HepG2 (cell line): ENCODE results near the gene HDGFL2. TPM values are rescaled to one million over a fixed set of nuclear protein-coding genes. Genes with fewer than 3 reads are reported as not detected.

Experiments used
- ATAD3A ChIP-seq: sonication (generic); formaldehyde crosslinking; IDR thresholded peaks from 2 replicates; pipeline ENCODE4 v1.4.0; 2020; ENCODE audit warnings: missing genetic modification reagents
- CENPT ChIP-seq: sonication (generic); formaldehyde crosslinking; IDR thresholded peaks from 2 replicates; pipeline ENCODE4 v1.8.0; 2022; ENCODE audit warnings: low read depth, mild to moderate bottlenecking, moderate library complexity, missing genetic modification reagents
- FOXP1 ChIP-seq, 2 experiments: fragments of 450-650 bp in 1 of 2; IDR thresholded peaks; 2 replicates each; pipeline ENCODE4 v1.6.1; 2017 to 2018; ENCODE audit warnings: antibody characterized with exemption in 1 of 2
- GPN1 ChIP-seq: sonication (generic); formaldehyde crosslinking; IDR thresholded peaks from 2 replicates; pipeline ENCODE4 v1.5.1; 2020; ENCODE audit warnings: missing genetic modification reagents, borderline replicate concordance
- KDM5B ChIP-seq: sonication (generic); formaldehyde crosslinking; IDR thresholded peaks from 2 replicates; pipeline ENCODE4 v1.4.0; 2020; ENCODE audit warnings: missing genetic modification reagents, mild to moderate bottlenecking, borderline replicate concordance
- LCORL ChIP-seq, 2 experiments: fragments of 450-650 bp in 1 of 2; sonication (generic) in 1 of 2; formaldehyde crosslinking in 1 of 2; IDR thresholded peaks; 2 replicates each; pipeline versions ENCODE4 v1.5.0 to v1.6.1; 2017 to 2020; ENCODE audit warnings: antibody characterized with exemption in 1 of 2, missing genetic modification reagents in 1 of 2
- NONO ChIP-seq, 2 experiments: fragments of 450-650 bp in 1 of 2; sonication (generic) in 1 of 2; formaldehyde crosslinking in 1 of 2; IDR thresholded peaks in 1 of 2; conservative IDR thresholded peaks in 1 of 2; 2 replicates each; pipeline versions ENCODE4 v1.6.1 to v1.8.0; 2017 to 2022; ENCODE audit warnings: mild to moderate bottlenecking in 1 of 2, missing genetic modification reagents in 1 of 2, moderate library complexity in 1 of 2
- YY1 ChIP-seq: IDR thresholded peaks from 2 replicates; pipeline ENCODE4 v1.6.1; 2011; ENCODE audit warnings: low read length, low read depth, moderate library complexity, mild to moderate bottlenecking; ENCODE audit not compliant: insufficient read depth, insufficient replicate concordance
- ZFP36L1 ChIP-seq: sonication (generic); formaldehyde crosslinking; IDR thresholded peaks from 2 replicates; pipeline ENCODE4 v1.8.0; 2022; ENCODE audit warnings: mild to moderate bottlenecking, missing genetic modification reagents, moderate library complexity
- ZNF205 ChIP-seq: IDR thresholded peaks from 2 replicates; pipeline ENCODE4 v1.6.1; 2018; ENCODE audit warnings: missing biosample characterization, missing genetic modification reagents
- ZNF615 ChIP-seq: sonication (generic); formaldehyde crosslinking; IDR thresholded peaks from 2 replicates; pipeline ENCODE4 v1.5.0; 2020; ENCODE audit warnings: mild to moderate bottlenecking, missing genetic modification reagents, borderline replicate concordance
- ZNF782 ChIP-seq: sonication (generic); formaldehyde crosslinking; IDR thresholded peaks from 2 replicates; pipeline ENCODE4 v1.4.0; 2020; ENCODE audit warnings: missing genetic modification reagents, mild to moderate bottlenecking, borderline replicate concordance
- polyA plus RNA-seq, 8 experiments: library from polyadenylated mRNA; depleted of rRNA in 3 of 8; stranded (reverse) in 7 of 8; unstranded in 1 of 8; fragments of >200 nt; fragmentation: Illumina TruSeq in 4 of 8; extraction: Trizol in 4 of 8; gene quantifications; 2 replicates each; pipeline versions ENCODE4 v1.2.1 to v1.2.3, GENCODE V29; 2011 to 2016; ENCODE audit warnings: low read depth in 4 of 8, missing spikeins in 1 of 8, mixed read lengths in 1 of 8; ENCODE audit not compliant: insufficient read depth in 1 of 8
- total RNA-seq, 5 experiments: library from RNA; depleted of rRNA; stranded (reverse); fragments of >200 nt; fragmentation: Illumina TruSeq; extraction: Trizol; gene quantifications; 2 replicates each; pipeline ENCODE4 v1.2.3, GENCODE V29; 2016; ENCODE audit warnings: low read depth in 1 of 5
- TF ChIP-seq, protein P1 (sequence below): fragments of 450-650 bp; IDR thresholded peaks from 2 replicates; pipeline ENCODE4 v1.6.1; 2017
- TF ChIP-seq, protein P2 (sequence below): sonication (generic); formaldehyde crosslinking; IDR thresholded peaks from 2 replicates; pipeline ENCODE4 v1.4.0; 2020; ENCODE audit warnings: missing genetic modification reagents
- TF ChIP-seq, protein P3 (sequence below): sonication (generic); formaldehyde crosslinking; IDR thresholded peaks from 2 replicates; pipeline ENCODE4 v1.5.1; 2020; ENCODE audit warnings: missing genetic modification reagents, mild to moderate bottlenecking, borderline replicate concordance
- TF ChIP-seq, protein P4 (sequence below): sonication (generic); formaldehyde crosslinking; IDR thresholded peaks from 2 replicates; pipeline ENCODE4 v1.4.0; 2020; ENCODE audit warnings: missing genetic modification reagents
- TF ChIP-seq, protein P5 (sequence below): sonication (generic); formaldehyde crosslinking; IDR thresholded peaks from 2 replicates; pipeline ENCODE4 v1.5.1; 2020; ENCODE audit warnings: missing genetic modification reagents, mild to moderate bottlenecking, borderline replicate concordance
- TF ChIP-seq, protein P6 (sequence below): sonication (generic); formaldehyde crosslinking; IDR thresholded peaks from 2 replicates; pipeline ENCODE4 v1.9.0; 2021; ENCODE audit warnings: missing genetic modification reagents, borderline replicate concordance

HDGFL2 gene
- total and polyA plus RNA-seq, 2 of the 13 experiments (the other 11 are each of a cell fraction or from before 2014, with no cell fraction given): 20.0 to 51.1 TPM

DNA sequence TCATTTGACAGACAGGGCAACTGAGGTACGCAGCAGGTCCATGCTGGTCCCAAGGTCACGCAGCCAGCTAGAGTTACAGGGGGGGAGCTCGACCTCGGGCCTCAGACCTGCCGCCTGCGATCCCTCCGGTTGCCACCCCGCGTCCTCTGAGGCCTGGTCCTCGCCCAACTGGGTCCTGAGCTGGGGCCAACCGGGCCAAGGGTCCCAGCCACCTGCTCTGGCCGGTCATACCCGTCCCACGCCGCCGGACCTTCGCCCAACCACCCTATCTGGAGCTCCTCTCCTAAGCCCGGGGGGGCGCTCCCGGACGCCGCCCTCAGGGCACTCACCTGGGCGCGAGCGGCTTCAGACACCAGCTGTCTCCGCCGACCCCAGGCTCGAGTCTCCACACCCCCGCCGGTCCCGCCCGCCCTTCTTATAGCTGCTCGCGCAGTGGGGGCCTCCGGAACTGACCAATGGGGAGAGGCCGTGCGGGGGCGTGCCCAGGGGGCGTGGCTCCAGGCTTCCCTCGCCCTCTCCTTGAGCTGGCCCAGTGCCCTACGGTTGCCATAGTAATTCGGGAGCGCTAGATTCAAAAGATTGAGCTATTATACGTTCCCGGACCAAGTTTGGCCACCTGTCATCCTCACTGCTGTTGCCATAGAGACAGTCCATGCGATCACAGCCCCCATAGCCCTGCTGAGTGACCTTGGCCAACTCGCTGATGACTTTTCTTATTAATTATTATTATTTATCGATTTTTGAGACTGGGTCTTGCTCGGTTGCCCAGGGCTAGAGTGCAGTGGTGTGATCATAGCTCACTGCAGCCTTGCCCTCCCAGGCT, 63.0 kb downstream of the HDGFL2 start, which contains the start of gene PLIN5 (continued):
- TF ChIP-seq, protein P1, sequence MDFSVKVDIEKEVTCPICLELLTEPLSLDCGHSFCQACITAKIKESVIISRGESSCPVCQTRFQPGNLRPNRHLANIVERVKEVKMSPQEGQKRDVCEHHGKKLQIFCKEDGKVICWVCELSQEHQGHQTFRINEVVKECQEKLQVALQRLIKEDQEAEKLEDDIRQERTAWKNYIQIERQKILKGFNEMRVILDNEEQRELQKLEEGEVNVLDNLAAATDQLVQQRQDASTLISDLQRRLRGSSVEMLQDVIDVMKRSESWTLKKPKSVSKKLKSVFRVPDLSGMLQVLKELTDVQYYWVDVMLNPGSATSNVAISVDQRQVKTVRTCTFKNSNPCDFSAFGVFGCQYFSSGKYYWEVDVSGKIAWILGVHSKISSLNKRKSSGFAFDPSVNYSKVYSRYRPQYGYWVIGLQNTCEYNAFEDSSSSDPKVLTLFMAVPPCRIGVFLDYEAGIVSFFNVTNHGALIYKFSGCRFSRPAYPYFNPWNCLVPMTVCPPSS: no peak
- TF ChIP-seq ZNF615: no peak
- no peak for TF ChIP-seq CENPT
- no peak for TF ChIP-seq GPN1 (CRISPR knock-in tag)
- TF ChIP-seq, protein P2, sequence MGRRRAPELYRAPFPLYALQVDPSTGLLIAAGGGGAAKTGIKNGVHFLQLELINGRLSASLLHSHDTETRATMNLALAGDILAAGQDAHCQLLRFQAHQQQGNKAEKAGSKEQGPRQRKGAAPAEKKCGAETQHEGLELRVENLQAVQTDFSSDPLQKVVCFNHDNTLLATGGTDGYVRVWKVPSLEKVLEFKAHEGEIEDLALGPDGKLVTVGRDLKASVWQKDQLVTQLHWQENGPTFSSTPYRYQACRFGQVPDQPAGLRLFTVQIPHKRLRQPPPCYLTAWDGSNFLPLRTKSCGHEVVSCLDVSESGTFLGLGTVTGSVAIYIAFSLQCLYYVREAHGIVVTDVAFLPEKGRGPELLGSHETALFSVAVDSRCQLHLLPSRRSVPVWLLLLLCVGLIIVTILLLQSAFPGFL (CRISPR knock-in tag): no peak
- no peak for TF ChIP-seq LCORL (IDR thresholded peaks at IDR 0.05)
- 0 out of 2 replicates have a peak, but pooled peaks have one; percentile 37 for TF ChIP-seq LCORL (CRISPR knock-in tag; IDR thresholded peaks at IDR 0.05)
- TF ChIP-seq ZNF782 (CRISPR knock-in tag): 0 out of 2 replicates have a peak, but pooled peaks have one; percentile 25
- no peak for TF ChIP-seq NONO (IDR thresholded peaks at IDR 0.05)
- peak; percentile 35; the same call in 1 of the 2 replicates for TF ChIP-seq NONO (CRISPR knock-in tag; conservative IDR thresholded peaks at IDR 0.05)
- TF ChIP-seq YY1: no peak
- TF ChIP-seq ATAD3A (CRISPR knock-in tag): no peak
- TF ChIP-seq KDM5B (CRISPR knock-in tag): peak; percentile 50; the same call in 1 of the 2 replicates
- TF ChIP-seq, protein P3, sequence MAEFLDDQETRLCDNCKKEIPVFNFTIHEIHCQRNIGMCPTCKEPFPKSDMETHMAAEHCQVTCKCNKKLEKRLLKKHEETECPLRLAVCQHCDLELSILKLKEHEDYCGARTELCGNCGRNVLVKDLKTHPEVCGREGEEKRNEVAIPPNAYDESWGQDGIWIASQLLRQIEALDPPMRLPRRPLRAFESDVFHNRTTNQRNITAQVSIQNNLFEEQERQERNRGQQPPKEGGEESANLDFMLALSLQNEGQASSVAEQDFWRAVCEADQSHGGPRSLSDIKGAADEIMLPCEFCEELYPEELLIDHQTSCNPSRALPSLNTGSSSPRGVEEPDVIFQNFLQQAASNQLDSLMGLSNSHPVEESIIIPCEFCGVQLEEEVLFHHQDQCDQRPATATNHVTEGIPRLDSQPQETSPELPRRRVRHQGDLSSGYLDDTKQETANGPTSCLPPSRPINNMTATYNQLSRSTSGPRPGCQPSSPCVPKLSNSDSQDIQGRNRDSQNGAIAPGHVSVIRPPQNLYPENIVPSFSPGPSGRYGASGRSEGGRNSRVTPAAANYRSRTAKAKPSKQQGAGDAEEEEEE (CRISPR knock-in tag): no peak; the same call in 1 of the 2 replicates
- TF ChIP-seq, protein P4, sequence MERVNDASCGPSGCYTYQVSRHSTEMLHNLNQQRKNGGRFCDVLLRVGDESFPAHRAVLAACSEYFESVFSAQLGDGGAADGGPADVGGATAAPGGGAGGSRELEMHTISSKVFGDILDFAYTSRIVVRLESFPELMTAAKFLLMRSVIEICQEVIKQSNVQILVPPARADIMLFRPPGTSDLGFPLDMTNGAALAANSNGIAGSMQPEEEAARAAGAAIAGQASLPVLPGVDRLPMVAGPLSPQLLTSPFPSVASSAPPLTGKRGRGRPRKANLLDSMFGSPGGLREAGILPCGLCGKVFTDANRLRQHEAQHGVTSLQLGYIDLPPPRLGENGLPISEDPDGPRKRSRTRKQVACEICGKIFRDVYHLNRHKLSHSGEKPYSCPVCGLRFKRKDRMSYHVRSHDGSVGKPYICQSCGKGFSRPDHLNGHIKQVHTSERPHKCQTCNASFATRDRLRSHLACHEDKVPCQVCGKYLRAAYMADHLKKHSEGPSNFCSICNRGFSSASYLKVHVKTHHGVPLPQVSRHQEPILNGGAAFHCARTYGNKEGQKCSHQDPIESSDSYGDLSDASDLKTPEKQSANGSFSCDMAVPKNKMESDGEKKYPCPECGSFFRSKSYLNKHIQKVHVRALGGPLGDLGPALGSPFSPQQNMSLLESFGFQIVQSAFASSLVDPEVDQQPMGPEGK (CRISPR knock-in tag): peak; percentile 93
- TF ChIP-seq, protein P5, sequence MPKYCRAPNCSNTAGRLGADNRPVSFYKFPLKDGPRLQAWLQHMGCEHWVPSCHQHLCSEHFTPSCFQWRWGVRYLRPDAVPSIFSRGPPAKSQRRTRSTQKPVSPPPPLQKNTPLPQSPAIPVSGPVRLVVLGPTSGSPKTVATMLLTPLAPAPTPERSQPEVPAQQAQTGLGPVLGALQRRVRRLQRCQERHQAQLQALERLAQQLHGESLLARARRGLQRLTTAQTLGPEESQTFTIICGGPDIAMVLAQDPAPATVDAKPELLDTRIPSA (CRISPR knock-in tag): no peak
- TF ChIP-seq, protein P6, sequence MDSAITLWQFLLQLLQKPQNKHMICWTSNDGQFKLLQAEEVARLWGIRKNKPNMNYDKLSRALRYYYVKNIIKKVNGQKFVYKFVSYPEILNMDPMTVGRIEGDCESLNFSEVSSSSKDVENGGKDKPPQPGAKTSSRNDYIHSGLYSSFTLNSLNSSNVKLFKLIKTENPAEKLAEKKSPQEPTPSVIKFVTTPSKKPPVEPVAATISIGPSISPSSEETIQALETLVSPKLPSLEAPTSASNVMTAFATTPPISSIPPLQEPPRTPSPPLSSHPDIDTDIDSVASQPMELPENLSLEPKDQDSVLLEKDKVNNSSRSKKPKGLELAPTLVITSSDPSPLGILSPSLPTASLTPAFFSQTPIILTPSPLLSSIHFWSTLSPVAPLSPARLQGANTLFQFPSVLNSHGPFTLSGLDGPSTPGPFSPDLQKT (CRISPR knock-in tag): no peak
- TF ChIP-seq ZNF205: no peak
- no peak for TF ChIP-seq FOXP1 (IDR thresholded peaks at IDR 0.05)
- no peak for TF ChIP-seq FOXP1 (CRISPR knock-in tag; IDR thresholded peaks at IDR 0.05)
- no peak for TF ChIP-seq ZFP36L1 (CRISPR knock-in tag)
